LHCN-M2 (cell line): ENCODE data around the gene SPIC. TPM values are rescaled to one million over a fixed set of nuclear protein-coding genes. Genes with fewer than 3 reads are reported as not detected.

Experiments used
- DNase-seq: peaks from one replicate; pipeline ENCODE4 v3.0.0-alpha.2; 2012; ENCODE audit warnings: low read depth
- total RNA-seq: library from RNA; depleted of rRNA; stranded (reverse); fragments of >200 nt; gene quantifications from 2 replicates; pipeline ENCODE4 v1.2.3, GENCODE V29; 2014; rRNA removed

SPIC gene
- total RNA-seq, 1 experiment from 2014 or later: not detected

DNA sequence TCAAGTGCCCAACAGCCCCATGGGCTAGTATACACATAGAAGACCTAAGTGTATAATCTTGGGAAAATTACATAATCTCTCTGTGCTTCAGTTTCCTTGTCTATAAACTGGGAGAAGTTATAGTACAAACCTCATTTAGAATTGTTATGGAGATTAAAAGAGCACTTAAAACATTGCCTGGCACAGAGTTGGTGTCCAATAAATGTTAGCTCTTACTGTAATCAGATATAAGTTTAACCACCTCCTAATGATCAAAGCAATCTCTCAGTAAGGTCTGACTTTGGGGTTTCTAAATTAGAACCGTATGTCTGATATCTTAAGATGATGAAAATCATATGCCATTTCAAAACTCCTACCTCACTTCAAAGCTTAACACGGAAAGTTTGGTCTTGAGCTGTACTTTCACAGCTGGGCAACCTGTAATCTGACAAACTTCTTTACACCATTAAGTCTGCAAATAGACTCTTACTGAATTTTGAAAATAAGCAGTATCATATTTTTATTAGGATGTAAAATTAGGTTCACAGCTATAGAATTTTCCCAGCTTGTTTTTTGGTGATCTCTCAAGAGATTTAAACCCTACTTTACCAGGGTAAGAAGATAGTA lies 61.0 kb downstream of the SPIC start:
- DNase-seq: no peak

Other genes starting within 250 kb of the SPIC start
- 23.7 and 26.5 TPM in 2 replicates for gene UTP20, start 195.2 kb upstream of the SPIC start, total RNA-seq
- 59.9 and 62.1 TPM in 2 replicates for gene ARL1, start 67.6 kb upstream of the SPIC start, total RNA-seq
- not detected in 2 replicates for gene MYBPC1, start 119.6 kb downstream of the SPIC start, total RNA-seq
- gene CHPT1, start 222.3 kb downstream of the SPIC start, total RNA-seq: 28.2 and 34.2 TPM in 2 replicates